Measurements from ENCODE around the gene GSS.

GSS gene

DNA sequence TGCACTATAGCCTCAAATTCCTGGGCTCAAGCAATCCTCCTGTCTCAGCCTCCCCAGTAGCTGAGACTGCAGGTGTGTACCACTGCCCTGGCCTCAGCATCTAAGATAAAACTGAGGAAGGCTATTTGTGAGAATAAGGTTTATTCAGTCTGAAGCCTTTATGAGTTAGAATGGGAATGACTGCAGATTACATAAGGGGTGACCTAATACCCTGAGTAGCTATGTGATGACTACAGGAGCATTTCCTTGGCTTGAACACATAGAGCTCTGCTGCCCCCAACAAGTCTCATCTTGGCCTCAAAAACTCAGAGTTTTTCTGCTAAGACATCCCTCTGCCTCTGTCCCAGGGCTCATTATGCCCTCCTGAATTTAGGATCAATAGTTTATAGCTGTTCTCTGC is 7.6 kb downstream of the GSS start:
- DNase-seq: no peak

DNA sequence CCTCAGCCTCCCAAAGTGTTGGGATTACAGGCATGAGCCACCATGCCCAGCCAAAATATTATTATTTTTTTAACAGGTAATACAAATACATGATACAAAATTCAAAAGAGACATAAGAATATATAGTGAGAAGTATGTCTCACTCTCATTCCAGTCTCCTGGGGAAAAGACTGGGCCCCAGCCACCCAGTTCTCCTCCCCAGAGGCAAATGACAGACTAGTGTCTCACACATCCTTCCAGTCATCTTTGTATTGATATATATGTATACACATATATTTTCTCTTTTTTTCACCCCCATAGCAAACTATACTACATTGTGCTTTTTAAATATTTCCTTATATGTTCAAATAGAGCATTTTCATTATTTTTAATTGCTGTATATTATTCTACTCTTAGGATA is 8.3 kb downstream of the GSS start:
- no peak for DNase-seq

DNA sequence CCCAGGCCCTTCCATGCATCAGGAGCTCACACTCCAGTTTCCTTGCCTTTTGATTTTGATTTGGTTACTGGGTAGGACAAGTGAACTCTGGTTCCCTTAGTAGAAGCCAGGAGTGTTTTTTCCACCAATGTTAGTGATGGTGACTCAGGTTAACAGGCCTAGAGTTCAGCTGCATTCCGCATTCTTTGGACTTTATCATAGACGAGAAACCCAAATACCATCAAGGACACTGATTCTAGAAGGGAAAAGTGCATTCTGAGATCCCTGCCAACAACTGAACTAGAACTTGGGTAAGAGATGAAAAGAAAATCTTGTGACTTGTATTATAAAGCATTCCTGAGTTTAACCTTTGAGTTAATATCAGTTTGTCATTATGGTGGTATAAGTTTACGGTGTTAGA is 8.9 kb downstream of the GSS start:
- no peak for DNase-seq

DNA sequence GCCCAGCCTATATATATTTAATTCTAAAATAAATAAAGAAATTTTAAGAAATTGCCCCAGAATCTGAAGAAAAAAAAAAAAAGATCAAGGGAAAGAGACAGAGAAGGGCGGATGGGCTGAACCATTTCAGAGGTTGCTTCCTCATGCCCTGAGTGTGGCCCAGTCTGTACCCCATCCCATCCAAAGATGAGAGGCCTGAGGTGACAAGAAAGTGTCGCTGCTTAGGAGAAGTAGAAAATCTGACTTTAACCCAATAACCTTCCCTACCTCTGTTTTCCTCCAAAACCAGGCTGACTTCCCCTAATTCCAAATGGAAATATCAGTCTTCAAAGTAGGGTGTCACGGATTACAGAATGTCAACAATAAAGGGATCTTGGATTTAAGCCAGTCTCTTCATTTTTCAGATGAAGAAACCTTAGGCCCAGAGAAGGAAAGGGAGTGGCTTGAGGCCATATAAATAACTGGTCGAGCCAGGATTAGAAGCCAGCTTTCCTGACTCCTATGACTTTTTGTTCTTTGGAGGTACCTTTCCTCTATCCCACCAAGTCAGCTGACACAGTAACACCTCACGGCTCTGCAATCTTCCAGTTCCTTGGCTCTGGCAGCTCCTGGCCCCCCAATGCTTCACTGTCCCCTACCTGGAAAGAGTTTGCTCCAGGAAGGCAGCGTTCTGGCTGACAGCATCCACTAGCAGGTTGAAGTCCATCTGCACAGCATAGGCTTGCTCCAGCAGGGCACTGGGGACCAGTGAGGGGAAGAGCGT is 10.1 kb downstream of the GSS start:
- DNase-seq: no peak

DNA sequence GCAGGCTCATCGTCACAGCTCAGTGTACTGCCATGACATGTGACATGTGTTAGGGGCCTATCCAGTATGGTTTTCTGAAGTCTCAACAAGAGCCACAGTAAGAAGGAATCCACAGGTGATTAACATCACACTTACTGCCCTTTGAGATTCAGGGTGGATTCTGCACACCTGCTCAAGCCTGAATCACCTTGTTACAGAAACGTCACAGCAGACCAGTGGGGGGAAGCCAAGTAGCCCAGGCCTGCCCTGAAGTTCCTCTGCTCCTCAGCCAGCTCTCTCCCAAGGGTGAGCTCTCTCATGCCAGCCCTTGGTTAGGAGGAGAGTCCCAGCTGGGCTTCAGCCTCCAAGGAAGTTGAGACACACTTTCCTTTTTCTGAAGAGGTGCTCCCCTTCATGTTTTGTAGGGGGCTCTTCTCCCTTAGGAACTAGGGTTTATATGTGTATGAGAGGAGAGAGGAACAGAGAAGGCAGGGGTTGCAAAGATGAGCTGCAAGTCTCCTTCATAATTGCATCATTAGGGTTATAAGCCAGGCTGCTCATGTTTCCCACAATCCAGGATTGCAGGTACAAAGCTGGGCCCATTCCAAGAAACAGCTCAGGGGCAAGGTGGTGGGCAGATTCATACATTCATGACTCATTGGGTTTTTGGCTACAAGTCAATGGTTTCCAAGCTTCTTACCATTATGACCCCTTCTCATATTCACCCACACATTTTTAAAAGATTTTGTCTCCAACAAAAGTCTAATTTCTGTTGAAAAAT is 11.6 kb downstream of the GSS start:
- no peak for DNase-seq

DNA sequence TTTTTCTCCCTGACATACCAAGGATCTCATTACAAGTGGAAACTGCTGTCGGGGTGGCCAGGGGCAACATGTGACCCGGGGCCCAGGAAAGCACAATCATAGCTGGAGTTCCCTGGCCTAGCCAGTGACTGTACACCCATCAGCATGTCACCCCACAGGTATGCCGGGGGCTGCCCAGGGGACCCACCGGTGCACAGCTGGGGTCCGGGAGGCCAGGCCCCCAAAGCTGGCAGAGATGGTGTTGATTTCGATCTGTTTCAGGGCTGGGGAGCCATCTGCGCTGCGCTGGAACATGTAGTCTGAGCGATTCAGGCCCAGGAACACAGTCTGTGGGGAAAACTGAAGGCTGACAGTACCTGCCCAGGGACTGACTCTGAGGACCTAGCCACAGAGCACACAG is 13.3 kb downstream of the GSS start:
- no peak for DNase-seq

DNA sequence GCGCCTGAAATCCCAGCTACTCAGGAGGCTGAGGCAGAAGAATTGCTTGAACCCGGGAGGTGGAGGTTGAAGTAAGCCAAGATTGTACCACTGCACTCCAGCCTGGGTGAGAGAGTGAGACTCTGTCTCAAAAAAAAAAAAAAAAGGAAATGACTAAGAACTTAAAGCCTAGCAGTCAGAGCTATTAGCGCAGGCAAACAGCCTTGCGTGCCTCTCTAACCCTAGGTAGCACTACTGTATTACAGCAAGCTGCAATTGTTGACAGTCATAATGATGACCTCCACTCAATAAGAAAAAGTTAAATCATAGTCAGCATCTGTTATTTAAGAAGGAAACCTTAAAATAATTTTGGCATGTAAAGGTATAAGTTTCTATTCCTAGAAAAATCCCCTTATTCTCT is 14.4 kb downstream of the GSS start:
- no peak for DNase-seq

DNA sequence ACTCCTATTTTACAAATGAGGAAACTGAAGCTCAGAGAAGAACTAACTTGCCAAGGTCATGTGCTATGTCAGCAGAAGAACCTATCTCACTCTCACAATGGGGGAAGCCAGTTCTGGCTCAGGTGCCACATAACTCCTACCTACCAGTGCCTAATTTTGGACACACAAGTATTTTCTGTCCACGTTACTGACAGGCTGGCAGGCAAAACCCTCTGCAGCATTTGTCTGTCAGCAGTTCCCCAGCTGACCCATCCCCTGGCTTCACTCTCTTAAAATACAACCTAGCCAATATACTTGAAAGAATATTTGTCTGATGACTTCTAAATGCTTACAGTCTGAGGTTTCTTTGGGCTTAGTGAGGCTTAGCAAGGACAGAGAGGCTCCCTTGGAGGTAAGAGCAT is 15.5 kb downstream of the GSS start:
- no peak for DNase-seq

DNA sequence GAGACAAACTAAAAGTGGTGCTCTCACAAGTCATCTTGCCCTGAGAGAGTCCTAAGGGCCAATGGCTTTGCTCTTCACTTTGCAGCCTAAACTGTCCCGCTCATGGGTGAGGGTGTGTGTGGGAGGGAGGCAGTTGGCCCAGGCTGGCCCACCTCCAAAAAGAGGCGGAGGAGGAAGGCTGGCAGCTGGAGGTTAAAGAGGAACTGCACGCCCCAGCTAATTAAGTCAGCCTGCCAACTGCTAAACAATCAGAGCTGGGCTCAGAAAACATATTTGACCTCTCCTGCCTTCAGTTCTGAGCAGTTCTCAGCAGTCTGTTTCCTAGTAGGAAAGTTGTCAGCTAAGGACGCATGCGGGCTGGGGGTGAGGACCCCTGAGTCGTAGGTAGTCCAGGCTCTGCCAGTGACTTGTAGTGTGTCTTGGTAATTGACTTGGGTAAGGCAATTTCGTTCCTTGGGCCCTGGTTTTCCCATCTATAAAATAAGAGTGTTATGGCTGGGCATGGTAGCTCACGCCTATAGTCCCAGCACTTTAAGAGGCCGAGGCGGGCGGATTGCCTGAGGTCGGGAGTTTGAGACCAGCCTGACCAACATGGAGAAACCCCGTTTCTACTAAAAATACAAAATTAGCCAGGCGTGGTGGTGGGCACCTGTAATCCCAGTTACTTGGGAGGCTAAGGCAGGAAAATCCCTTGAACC is 17.0 kb downstream of the GSS start:
- no peak for DNase-seq

DNA sequence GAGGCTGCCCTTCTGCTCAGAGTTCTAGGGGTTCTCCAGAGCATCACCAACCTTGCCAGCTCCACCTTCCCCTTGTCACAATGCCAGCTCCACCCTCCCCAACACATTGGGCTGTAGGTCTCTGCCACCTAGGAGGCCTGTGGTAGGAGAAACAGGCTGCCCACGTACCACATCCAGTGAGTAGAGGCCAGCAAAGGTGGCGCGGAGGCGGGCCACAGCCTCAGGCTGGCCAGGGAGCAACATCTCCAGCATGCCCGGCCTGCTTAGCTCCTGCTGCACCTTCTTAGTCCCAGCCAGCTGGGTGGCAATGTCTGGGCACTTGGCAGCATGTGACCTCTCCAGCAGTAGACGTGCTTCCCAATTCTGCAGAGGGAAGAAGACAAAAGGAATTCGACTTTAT is 23.8 kb downstream of the GSS start:
- DNase-seq: no peak

DNA sequence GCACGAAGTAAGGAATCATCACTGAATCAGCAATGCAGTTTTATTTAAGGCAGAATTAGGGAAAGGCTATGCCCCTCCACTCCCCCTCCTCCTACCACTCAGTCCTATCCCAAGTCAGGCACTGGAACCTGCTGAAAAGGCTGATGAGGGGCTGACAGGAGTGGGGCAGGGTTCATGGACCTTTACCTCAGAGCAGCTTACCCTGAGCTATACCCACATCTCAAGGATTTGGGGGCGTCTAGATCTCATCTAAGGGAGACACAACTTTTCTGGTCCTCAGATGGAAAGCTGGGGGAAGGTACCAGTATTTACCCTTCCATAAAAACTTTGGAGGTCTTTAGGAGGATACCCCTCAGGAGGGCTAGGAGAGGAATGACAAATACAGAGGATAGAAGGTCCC is 27.2 kb downstream of the GSS start:
- no peak for DNase-seq

DNA sequence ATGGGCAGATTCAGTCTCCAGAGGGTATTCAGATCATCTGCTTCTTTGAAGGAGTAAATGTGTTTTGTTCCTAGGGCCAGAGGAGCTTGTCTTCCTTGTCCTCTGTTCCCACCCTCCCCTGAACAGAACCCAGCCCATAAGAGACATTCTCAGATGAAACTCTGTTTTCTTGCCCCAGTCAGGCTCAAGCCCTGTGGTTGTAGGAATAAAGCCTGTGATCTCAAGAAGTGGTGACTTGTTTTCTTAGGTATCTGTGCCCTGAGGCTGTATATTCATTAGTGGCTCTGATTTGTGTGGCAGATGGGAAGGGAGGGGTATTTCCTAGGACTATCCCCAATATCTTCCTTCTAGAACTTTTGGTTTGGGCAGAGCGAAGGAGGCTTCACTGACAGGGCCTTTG is 27.9 kb downstream of the GSS start:
- DNase-seq: no peak

DNA sequence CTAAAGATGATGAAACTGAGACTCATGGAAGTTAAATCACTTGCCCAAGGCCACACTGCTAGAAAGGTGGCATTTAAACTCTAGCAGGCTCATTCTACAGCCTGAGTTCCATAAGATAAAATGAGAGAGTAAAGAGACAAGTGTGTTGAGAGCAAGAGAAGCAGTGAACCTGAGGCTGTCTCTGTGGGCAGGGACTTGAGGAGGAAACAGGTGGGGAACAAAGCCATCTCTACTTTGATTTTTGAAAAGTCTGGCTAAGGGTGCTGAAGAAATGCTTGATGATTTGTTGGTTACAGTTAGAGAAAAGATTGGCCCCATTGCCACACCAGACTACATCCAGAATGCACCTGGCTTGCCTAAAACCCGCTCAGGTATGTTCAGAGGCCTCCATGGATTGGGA is 29.0 kb downstream of the GSS start:
- DNase-seq: no peak

DNA sequence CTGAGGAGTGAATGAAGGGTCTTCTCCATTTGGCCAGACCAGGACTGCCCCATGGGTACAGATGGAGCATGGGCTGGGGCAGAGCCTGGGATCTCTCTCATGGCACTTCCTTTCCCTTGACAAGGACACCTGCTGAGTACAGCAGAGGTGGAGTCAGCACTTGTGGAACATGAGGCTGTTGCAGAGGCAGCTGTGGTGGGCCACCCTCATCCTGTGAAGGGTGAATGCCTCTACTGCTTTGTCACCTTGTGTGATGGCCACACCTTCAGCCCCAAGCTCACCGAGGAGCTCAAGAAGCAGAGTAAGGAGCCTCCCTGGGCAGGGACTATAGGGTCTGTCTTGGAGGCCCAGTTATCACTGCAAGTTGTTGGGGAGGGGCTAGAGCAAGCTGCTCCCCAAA is 29.6 kb downstream of the GSS start:
- no peak for DNase-seq

DNA sequence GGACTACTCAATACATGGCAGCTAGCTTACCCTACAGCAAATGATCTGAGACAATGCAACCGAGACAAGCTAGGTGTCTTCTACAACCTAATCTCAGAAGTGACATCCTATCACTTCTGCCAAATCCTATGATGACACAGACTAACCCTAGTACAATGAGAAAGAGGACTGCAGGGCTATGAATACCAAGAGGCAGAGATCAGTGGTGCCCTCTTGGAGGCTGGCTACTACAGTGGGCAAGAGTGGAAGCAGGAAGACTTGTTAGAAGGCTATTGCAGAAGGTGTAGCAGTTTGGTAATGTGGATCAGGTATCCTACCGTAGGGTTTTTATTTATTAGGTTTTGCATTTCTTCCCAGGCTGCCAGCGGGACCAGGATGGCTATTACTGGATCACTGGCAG is 30.3 kb downstream of the GSS start:
- no peak for DNase-seq

DNA sequence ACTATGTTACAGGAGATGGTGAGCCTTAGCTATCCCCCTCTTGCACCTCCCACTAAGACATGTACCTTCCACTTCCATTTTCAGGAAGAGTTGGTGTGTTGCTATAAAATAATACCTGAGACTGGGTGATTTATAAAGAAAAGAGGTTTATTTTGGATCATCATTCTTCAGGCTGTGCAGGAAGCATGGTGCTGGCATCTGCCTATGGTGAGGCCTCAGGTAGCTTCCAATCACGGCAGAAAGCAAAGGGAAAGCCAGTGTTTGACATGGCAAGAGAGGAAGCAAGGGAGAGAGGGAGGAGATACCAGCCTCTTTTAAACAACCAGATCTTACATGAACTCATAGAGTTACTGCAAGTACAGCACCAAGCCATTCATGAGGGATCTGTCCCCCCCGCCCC is 32.2 kb downstream of the GSS start:
- DNase-seq: no peak

DNA sequence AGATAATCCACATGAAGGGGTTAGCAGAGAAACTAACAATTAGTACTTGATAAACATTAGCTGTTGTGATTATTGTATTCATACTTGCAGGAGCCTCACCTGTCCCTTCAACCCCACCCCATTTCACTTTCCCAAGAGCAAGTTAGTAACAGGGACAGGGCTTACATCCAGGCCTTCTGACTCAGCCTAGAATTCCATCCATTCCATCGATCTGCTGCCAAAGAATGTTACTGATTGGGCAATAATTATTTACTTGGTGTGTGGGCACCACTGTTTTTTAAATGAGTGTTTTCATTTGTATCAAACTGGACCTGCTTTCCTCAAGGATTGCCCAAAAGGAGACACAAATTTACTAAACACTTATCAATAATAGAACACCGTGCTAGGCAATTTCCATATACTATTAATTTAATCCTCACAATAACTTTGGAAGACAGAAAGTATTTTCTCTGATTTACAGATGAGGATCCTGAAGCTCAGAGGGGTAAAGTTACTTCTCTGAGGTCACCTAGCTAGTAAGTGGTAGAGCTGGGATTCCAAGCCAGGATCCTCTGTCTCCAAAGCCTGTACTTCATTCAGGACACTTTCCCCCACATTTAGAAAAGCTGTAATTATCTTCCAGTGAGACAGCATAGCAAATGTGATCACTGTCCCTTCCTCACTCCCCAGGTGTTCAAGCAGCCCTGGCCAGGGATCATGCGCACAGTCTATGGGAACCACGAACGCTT is 32.8 kb downstream of the GSS start:
- no peak for DNase-seq

DNA sequence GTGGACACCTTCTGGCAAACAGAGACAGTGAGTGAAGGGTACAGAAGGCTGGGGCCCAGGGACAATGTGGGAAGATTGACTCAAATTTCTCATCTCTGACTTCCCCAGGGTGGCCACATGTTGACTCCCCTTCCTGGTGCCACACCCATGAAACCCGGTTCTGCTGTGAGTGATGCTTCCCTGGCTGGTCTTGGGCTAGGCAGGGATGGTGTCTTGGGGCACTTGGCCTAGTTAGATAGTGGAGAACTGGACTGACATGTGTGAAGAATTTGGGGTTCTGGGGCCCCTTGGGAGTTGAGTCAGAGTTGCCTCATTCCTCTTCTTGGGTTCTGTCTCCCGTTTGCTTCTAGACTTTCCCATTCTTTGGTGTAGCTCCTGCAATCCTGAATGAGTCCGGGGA is 34.2 kb downstream of the GSS start:
- no peak for DNase-seq

DNA sequence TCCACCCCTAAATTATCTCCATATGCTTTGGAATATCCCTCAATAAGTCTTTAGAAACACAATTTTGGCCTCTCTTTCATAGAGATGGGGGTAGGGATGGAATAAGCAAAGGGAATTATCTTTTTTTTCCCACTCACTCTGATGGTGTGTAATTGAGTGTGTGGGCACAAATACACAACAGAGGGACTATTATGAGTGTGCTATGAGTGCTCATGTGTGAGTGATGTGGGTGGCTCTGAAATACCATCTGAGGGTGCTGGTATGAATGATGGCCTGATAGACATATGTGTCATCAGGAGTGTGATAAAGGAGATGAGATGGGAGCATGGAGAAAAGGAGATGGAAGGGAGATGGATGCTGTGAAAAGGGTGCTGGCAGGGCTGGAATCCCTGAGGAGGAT is 35.6 kb downstream of the GSS start:
- no peak for DNase-seq

DNA sequence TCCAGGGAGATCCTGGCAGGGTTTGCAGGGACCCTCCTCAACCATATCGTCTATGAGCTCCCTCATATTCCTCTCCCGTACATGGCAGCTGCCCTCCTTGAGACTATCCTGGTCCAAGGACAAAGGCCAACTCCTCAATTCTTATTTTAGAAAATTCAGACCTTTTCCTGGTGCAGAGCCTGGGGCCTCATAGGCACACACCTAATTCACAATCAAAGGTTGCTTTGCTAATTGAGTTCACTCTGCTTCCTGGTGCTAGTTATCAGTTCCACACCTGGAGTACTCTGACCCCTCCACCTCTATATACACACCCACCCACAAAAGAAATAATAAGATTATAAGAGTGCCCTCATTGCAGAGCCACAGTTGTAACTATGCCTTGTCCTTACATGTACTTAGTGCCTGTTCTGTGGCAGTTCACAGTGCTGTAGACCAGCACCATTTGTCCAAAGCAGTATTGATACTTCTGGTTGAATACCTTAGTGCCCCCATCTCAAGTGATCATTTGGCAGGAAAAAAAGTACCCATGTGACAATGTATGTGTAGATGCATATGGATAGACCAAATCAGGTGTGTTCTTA is 38.7 kb downstream of the GSS start:
- no peak for DNase-seq

DNA sequence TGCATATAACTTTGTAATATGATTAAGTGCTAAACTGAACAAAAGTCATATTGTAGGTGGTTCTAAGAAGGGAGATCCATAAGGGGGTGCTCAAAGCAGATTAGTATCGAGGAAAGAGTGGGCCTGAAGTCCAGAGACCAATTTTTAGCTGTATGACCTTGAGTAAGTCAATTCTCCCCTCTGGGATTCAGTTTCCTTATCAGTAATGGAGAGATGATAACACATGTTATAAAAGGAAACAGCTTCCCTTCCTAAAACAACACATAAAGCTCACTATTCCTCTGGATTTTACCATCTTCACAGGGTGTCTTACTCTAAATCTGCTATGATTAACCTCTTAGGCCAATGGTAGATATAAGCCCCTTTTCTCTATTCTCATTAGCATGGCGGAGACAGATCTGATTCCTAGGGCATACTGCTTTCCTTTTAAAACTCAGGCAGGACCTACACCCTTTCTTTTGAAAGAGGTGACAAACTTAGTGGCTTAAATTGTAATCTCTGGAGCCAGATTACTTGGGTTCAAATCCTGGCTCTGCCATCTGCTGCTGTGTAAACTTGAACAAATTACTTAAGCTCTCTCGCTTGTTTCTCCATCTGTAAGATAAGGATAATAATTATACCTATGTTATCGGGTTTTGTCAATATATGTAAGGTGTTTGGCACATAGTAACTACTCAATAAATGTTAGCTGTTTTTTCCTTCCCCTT is 39.7 kb downstream of the GSS start:
- DNase-seq: no peak

DNA sequence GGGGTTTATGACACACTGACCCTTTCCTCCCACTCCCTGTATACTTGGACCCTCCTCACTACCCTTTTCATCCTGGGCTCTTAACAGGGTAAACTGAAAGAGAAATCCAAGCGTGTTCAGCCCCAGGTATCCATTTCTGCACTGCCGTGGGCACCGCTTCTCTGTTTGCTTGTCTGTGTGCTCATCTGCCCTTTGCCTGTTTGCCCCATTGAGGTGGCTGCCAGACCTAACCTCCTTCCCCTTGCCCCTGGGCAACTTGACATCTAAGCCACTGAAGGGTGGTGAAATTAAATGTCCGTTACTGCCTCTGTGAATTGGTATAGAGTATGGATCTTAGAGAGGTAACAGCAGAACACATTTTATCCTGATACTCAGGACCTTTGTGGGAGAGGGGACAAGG is 40.5 kb downstream of the GSS start:
- DNase-seq: no peak

All from right kidney (tissue), 1 donor.